GM18526 (cell line): ENCODE results near the gene PCCA.

ENCODE experiments used
- POLR2A ChIP-seq: IDR thresholded peaks from 3 replicates; pipeline ENCODE4 v1.6.1; 2011; ENCODE audit not compliant: insufficient read length; ENCODE audit errors: extremely low read depth

PCCA gene

GRCh38 chr13:100341327-100341726, 252.4 kb downstream of the PCCA start:
- TF ChIP-seq POLR2A: no peak

GRCh38 chr13:100344544-100344943, 255.7 kb downstream of the PCCA start:
- TF ChIP-seq POLR2A: no peak

GRCh38 chr13:100347968-100348367, 259.1 kb downstream of the PCCA start:
- no peak for TF ChIP-seq POLR2A

GRCh38 chr13:100349594-100349993, 260.7 kb downstream of the PCCA start:
- no peak for TF ChIP-seq POLR2A

GRCh38 chr13:100350601-100351000, 261.7 kb downstream of the PCCA start:
- TF ChIP-seq POLR2A: no peak

GRCh38 chr13:100356426-100356825, 267.5 kb downstream of the PCCA start:
- TF ChIP-seq POLR2A: no peak

GRCh38 chr13:100356889-100357288, 268.0 kb downstream of the PCCA start:
- no peak for TF ChIP-seq POLR2A

- TF ChIP-seq POLR2A: no peak
Measured at GRCh38 chr13:100357764-100358163, 268.9 kb downstream of the PCCA start.

- no peak for TF ChIP-seq POLR2A
Measured at GRCh38 chr13:100361504-100361903, 272.6 kb downstream of the PCCA start.

- no peak for TF ChIP-seq POLR2A
Measured at GRCh38 chr13:100362371-100362770, 273.5 kb downstream of the PCCA start.

GRCh38 chr13:100362781-100363180, 273.9 kb downstream of the PCCA start:
- TF ChIP-seq POLR2A: no peak

GRCh38 chr13:100363285-100363711, 274.4 kb downstream of the PCCA start:
- TF ChIP-seq POLR2A: no peak

- TF ChIP-seq POLR2A: no peak
Measured at GRCh38 chr13:100363874-100364273, 275.0 kb downstream of the PCCA start.

GRCh38 chr13:100364591-100364990, 275.7 kb downstream of the PCCA start:
- no peak for TF ChIP-seq POLR2A

GRCh38 chr13:100365680-100366079, 276.8 kb downstream of the PCCA start:
- no peak for TF ChIP-seq POLR2A

- TF ChIP-seq POLR2A: no peak
Measured at GRCh38 chr13:100378533-100378932, 289.6 kb downstream of the PCCA start.

GRCh38 chr13:100381595-100382224, 292.8 kb downstream of the PCCA start:
- no peak for TF ChIP-seq POLR2A
